GM23338 (cell line): ENCODE data around the gene TRNP1.

Experiments used
- CREB1 ChIP-seq: fragments of 250-450 bp; sonication (Bioruptor Pico); IDR thresholded peaks from 2 replicates; pipeline ENCODE4 v1.5.0; 2020; ENCODE audit warnings: low read depth, mild to moderate bottlenecking, moderate library complexity
- EZH2 ChIP-seq: fragments of 200-600 bp; sonication (generic); IDR thresholded peaks from one replicate; pipeline ENCODE4 v1.8.0; 2017; ENCODE audit warnings: antibody characterized with exemption, mild to moderate bottlenecking, low read depth; ENCODE audit not compliant: unreplicated experiment
- EZH2phosphoT487 ChIP-seq: fragments of 200-600 bp; sonication (generic); IDR thresholded peaks from one replicate; pipeline ENCODE4 v1.8.1; 2018; ENCODE audit warnings: antibody characterized with exemption; ENCODE audit not compliant: unreplicated experiment
- JUNB ChIP-seq: IDR thresholded peaks from one replicate; pipeline ENCODE4 v1.6.1; 2016; ENCODE audit warnings: antibody characterized with exemption; ENCODE audit not compliant: unreplicated experiment
- NANOG ChIP-seq: IDR thresholded peaks from 2 replicates; pipeline ENCODE4 v1.6.1; 2016; ENCODE audit warnings: antibody characterized with exemption, borderline replicate concordance
- POLR2AphosphoS5 ChIP-seq: IDR thresholded peaks from 2 replicates; pipeline ENCODE4 v1.6.1; 2016; ENCODE audit warnings: antibody characterized with exemption, low read depth
- REST ChIP-seq: IDR thresholded peaks from one replicate; pipeline ENCODE4 v1.6.1; 2018; ENCODE audit warnings: antibody characterized with exemption; ENCODE audit not compliant: unreplicated experiment
- STAT1 ChIP-seq: IDR thresholded peaks from one replicate; pipeline ENCODE4 v1.6.1; 2016; ENCODE audit warnings: antibody characterized with exemption; ENCODE audit not compliant: unreplicated experiment
- ZNF114 ChIP-seq: fragments of 250-450 bp; sonication (Bioruptor Pico); IDR thresholded peaks from 2 replicates; pipeline ENCODE4 v1.5.0; 2020; ENCODE audit warnings: mild to moderate bottlenecking, moderate library complexity
- ZNF331 ChIP-seq: fragments of 250-450 bp; sonication (Bioruptor Pico); IDR thresholded peaks from 2 replicates; pipeline ENCODE4 v1.5.0; 2020; ENCODE audit warnings: low read depth, mild to moderate bottlenecking, moderate library complexity
- ZNF462 ChIP-seq: fragments of 250-450 bp; sonication (Bioruptor Pico); IDR thresholded peaks from 2 replicates; pipeline ENCODE4 v1.5.0; 2020; ENCODE audit warnings: mild to moderate bottlenecking, moderate library complexity
- TF ChIP-seq, protein P1 (sequence below), 2 experiments: fragments of 200-600 bp in 1 of 2; sonication (generic) in 1 of 2; conservative IDR thresholded peaks; 2 replicates each; pipeline versions ENCODE4 v1.5.1 to v1.6.1; 2016 to 2017; ENCODE audit warnings: antibody characterized with exemption in 2 of 2, low read depth in 2 of 2, mild to moderate bottlenecking in 2 of 2, moderate library complexity in 1 of 2
- TF ChIP-seq, protein P2 (sequence below): IDR thresholded peaks from 2 replicates; pipeline ENCODE4 v1.6.1; 2016; ENCODE audit warnings: antibody characterized with exemption

GRCh38 chr1:26951821-26952497 lies 41.5 kb upstream of the TRNP1 start:
- TF ChIP-seq, protein P1, sequence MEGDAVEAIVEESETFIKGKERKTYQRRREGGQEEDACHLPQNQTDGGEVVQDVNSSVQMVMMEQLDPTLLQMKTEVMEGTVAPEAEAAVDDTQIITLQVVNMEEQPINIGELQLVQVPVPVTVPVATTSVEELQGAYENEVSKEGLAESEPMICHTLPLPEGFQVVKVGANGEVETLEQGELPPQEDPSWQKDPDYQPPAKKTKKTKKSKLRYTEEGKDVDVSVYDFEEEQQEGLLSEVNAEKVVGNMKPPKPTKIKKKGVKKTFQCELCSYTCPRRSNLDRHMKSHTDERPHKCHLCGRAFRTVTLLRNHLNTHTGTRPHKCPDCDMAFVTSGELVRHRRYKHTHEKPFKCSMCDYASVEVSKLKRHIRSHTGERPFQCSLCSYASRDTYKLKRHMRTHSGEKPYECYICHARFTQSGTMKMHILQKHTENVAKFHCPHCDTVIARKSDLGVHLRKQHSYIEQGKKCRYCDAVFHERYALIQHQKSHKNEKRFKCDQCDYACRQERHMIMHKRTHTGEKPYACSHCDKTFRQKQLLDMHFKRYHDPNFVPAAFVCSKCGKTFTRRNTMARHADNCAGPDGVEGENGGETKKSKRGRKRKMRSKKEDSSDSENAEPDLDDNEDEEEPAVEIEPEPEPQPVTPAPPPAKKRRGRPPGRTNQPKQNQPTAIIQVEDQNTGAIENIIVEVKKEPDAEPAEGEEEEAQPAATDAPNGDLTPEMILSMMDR (conservative IDR thresholded peaks at IDR 0.05; ENCODE audit: low read depth in 2 of 2), result no peak
- TF ChIP-seq JUNB (no peak), EZH2 (no peak), EZH2phosphoT487 (no peak), REST (no peak), POLR2AphosphoS5 (no peak), ZNF114 (CRISPR knock-in tag) (no peak), CREB1 (CRISPR knock-in tag) (no peak), STAT1 (no peak), ZNF331 (CRISPR knock-in tag) (no peak), NANOG (no peak), ZNF462 (no peak)
- TF ChIP-seq, protein P2, sequence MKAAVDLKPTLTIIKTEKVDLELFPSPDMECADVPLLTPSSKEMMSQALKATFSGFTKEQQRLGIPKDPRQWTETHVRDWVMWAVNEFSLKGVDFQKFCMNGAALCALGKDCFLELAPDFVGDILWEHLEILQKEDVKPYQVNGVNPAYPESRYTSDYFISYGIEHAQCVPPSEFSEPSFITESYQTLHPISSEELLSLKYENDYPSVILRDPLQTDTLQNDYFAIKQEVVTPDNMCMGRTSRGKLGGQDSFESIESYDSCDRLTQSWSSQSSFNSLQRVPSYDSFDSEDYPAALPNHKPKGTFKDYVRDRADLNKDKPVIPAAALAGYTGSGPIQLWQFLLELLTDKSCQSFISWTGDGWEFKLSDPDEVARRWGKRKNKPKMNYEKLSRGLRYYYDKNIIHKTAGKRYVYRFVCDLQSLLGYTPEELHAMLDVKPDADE, result no peak
